Skeletal muscle satellite cell (primary cell): ENCODE measurements around the gene ZNF648.
A peak's percentile ranks its signal among the peaks of the same experiment; 100 is the strongest.
"Not testable (repeated sequence)": the region's sequence is repeated elsewhere in the genome, so short reads cannot be mapped to it uniquely, and the experiment has no call there.

Experiments used
- H3K27me3 ChIP-seq: 2 replicates; pipeline ENCODE4 v1.7.0; 2013; ENCODE audit warnings: low read length; ENCODE audit not compliant: control insufficient read depth, insufficient read depth
- H3K36me3 ChIP-seq: 2 replicates; pipeline ENCODE4 v1.7.0; 2013; ENCODE audit warnings: mild to moderate bottlenecking, control low read depth, low read length; ENCODE audit not compliant: insufficient read depth
- H3K4me1 ChIP-seq: 2 replicates; pipeline ENCODE4 v1.7.0; 2013; ENCODE audit warnings: low read length; ENCODE audit not compliant: control insufficient read depth, insufficient read depth
- H3K4me2 ChIP-seq: 2 replicates; pipeline ENCODE4 v1.7.0; 2013; ENCODE audit warnings: mild to moderate bottlenecking, low read length
- H3K4me3 ChIP-seq: 2 replicates; pipeline ENCODE4 v1.7.0; 2013; ENCODE audit warnings: low read length
- H3K9ac ChIP-seq: 2 replicates; pipeline ENCODE4 v1.7.0; 2013; ENCODE audit warnings: mild to moderate bottlenecking, low read depth, low read length, moderate library complexity
- H3K9me3 ChIP-seq: replicated peaks from 2 replicates; pipeline ENCODE4 v1.7.0; 2013; ENCODE audit warnings: mild to moderate bottlenecking, control low read depth, low read length

The ZNF648 gene

GRCh38 chr1:182050481-182051448 lies 10.7 kb downstream of the ZNF648 start:
- no peaks in the 10 kb centered on the region for H3K4me1 ChIP-seq
- H3K36me3 ChIP-seq, result no peaks in the 10 kb centered on the region
- no peak overlapping the region for H3K4me2 ChIP-seq
- no peaks in the 10 kb centered on the region for H3K27me3 ChIP-seq
- H3K9me3 ChIP-seq, result no peaks in the 10 kb centered on the region
- H3K4me3 ChIP-seq, result no peak overlapping the region
- H3K9ac ChIP-seq, result no peak overlapping the region

- H3K9ac ChIP-seq, result no peak overlapping the region
- H3K27me3 ChIP-seq, result no peaks in the 10 kb centered on the region
- no peak overlapping the region for H3K4me3 ChIP-seq
- H3K36me3 ChIP-seq, result no peaks in the 10 kb centered on the region
- no peak overlapping the region for H3K4me2 ChIP-seq
- no peaks in the 10 kb centered on the region for H3K4me1 ChIP-seq
- H3K9me3 ChIP-seq, result no peaks in the 10 kb centered on the region
Measured at GRCh38 chr1:182048562-182048961, 12.9 kb downstream of the ZNF648 start.

- H3K4me3 ChIP-seq, result no peak overlapping the region
- H3K27me3 ChIP-seq, result no peaks in the 10 kb centered on the region
- H3K9me3 ChIP-seq, result no peaks in the 10 kb centered on the region
- H3K9ac ChIP-seq, result no peak overlapping the region
- H3K36me3 ChIP-seq, result no peaks in the 10 kb centered on the region
- no peaks in the 10 kb centered on the region for H3K4me1 ChIP-seq
- no peak overlapping the region for H3K4me2 ChIP-seq
Measured at GRCh38 chr1:182046763-182047162, 14.7 kb downstream of the ZNF648 start.

- H3K36me3 ChIP-seq, H3K4me3 ChIP-seq, H3K4me2 ChIP-seq, H3K9me3 ChIP-seq, H3K9ac ChIP-seq, H3K4me1 ChIP-seq, H3K27me3 ChIP-seq: not testable (repeated sequence)
Measured at GRCh38 chr1:182045481-182045880, 16.0 kb downstream of the ZNF648 start.

GRCh38 chr1:182041615-182042014 lies 19.9 kb downstream of the ZNF648 start:
- H3K27me3 ChIP-seq, result no peaks in the 10 kb centered on the region
- H3K36me3 ChIP-seq, result no peaks in the 10 kb centered on the region
- H3K4me1 ChIP-seq, result no peaks in the 10 kb centered on the region
- no peak overlapping the region for H3K4me2 ChIP-seq
- H3K9ac ChIP-seq, result no peak overlapping the region
- no peaks in the 10 kb centered on the region for H3K9me3 ChIP-seq
- no peak overlapping the region for H3K4me3 ChIP-seq

GRCh38 chr1:182038220-182038619 lies 23.3 kb downstream of the ZNF648 start:
- Histone ChIP-seq H3K9me3 (no peaks in the 10 kb centered on the region), H3K4me3 (no peak overlapping the region), H3K27me3 (no peaks in the 10 kb centered on the region), H3K4me2 (no peak overlapping the region), H3K36me3 (no peaks in the 10 kb centered on the region), H3K9ac (no peak overlapping the region), H3K4me1 (no peaks in the 10 kb centered on the region)

GRCh38 chr1:182035097-182035770 lies 26.3 kb downstream of the ZNF648 start:
- Histone ChIP-seq H3K4me2 (no peak overlapping the region), H3K27me3 (no peaks in the 10 kb centered on the region), H3K36me3 (no peaks in the 10 kb centered on the region), H3K9me3 (no peaks in the 10 kb centered on the region), H3K9ac (no peak overlapping the region), H3K4me1 (no peaks in the 10 kb centered on the region), H3K4me3 (no peak overlapping the region)

- Histone ChIP-seq H3K27me3 (no peaks in the 10 kb centered on the region), H3K4me3 (no peak overlapping the region), H3K9me3 (no peaks in the 10 kb centered on the region), H3K4me1 (no peaks in the 10 kb centered on the region), H3K4me2 (no peak overlapping the region), H3K9ac (no peak overlapping the region), H3K36me3 (no peaks in the 10 kb centered on the region)
Measured at GRCh38 chr1:182032251-182032650, 29.3 kb downstream of the ZNF648 start.

GRCh38 chr1:182029379-182030331 lies 31.9 kb downstream of the ZNF648 start:
- Histone ChIP-seq H3K9ac (no peak overlapping the region), H3K27me3 (no peaks in the 10 kb centered on the region), H3K4me3 (peak overlapping the region; percentile 73), H3K4me1 (no peaks in the 10 kb centered on the region), H3K4me2 (peak overlapping the region; percentile 85), H3K36me3 (no peaks in the 10 kb centered on the region), H3K9me3 (no peaks in the 10 kb centered on the region)

GRCh38 chr1:182029002-182029378 lies 32.5 kb downstream of the ZNF648 start:
- no peaks in the 10 kb centered on the region for H3K27me3 ChIP-seq
- H3K4me2 ChIP-seq, result peak overlapping the region; percentile 85
- H3K36me3 ChIP-seq, result no peaks in the 10 kb centered on the region
- H3K9ac ChIP-seq, result no peak overlapping the region
- peak overlapping the region; percentile 73 for H3K4me3 ChIP-seq
- no peaks in the 10 kb centered on the region for H3K9me3 ChIP-seq
- H3K4me1 ChIP-seq, result no peaks in the 10 kb centered on the region

GRCh38 chr1:182015360-182015759 lies 46.2 kb downstream of the ZNF648 start:
- Histone ChIP-seq H3K27me3 (no peaks in the 10 kb centered on the region), H3K4me3 (no peak overlapping the region), H3K9me3 (no peaks in the 10 kb centered on the region), H3K36me3 (no peaks in the 10 kb centered on the region), H3K4me2 (no peak overlapping the region), H3K4me1 (no peaks in the 10 kb centered on the region), H3K9ac (no peak overlapping the region)
